Adrenal gland (tissue), 5 donors: ENCODE data around the gene MSMB.

ENCODE experiments used
- CTCF ChIP-seq, 6 experiments: fragments of 450-650 bp in 4 of 6; fragments of 200-600 bp in 2 of 6; sonication (generic) in 1 of 6; IDR thresholded peaks; 1 replicate in 5 of 6; 2 replicates in 1 of 6; pipeline versions ENCODE4 v1.5.1 to v1.8.0; 2016 to 2021; ENCODE audit warnings: antibody characterized with exemption in 6 of 6, mild to moderate bottlenecking in 2 of 6, moderate library complexity in 1 of 6
- POLR2A ChIP-seq, 2 donors: fragments of 450-650 bp; IDR thresholded peaks; one replicate each; pipeline ENCODE4 v1.6.1; 2017; ENCODE audit warnings: antibody characterized with exemption in 2 of 2, mild to moderate bottlenecking in 2 of 2, moderate library complexity in 1 of 2
- donor health status: DM: no; HTN: no; CAD: no.

- TF ChIP-seq CTCF (IDR thresholded peaks at IDR 0.05) (no peak), POLR2A (IDR thresholded peaks at IDR 0.05) (no peak)
Measured at GRCh38 chr10:46019177-46019528, 26.9 kb downstream of the MSMB start.
